Measurements from ENCODE around the gene GPX4.

- TF ChIP-seq CTCF (IDR thresholded peaks at IDR 0.05) (no peak), POLR2A (IDR thresholded peaks at IDR 0.05) (no peak)
These were observed 17.9 kb upstream of the GPX4 start for GRCh38 chr19:1085676-1086442.
